Measurements from ENCODE around the gene KCNJ5. TPM values are rescaled to one million over a fixed set of nuclear protein-coding genes. Genes with fewer than 3 reads are reported as not detected.

Gene KCNJ5
- total RNA-seq, 1 experiment from 2014 or later = not detected

DNA sequence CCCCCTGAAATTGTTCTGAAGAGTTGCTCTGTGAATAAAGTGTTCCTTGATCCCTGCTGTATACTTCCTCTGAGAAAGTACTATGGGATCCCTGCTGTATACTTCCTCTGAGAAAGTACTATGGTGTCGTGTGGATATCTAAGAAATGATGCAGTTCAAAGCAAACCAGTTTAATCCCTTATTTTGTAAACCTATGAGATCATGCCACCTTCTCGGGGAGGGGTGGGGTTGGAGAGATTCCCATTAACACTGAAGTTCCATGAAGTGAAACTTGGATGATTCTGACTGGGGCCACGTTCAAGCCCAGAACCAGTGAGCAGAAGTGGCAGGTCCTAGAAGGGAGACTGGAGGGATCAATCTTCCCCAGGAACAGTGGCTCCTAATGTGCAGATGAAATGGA, 64.5 kb downstream of the KCNJ5 start:
- no peak for TF ChIP-seq CTCF (IDR thresholded peaks at IDR 0.05; ENCODE audit: insufficient read depth in 1 of 2, low read depth in 1 of 2, low read length in 1 of 2, severe bottlenecking in 1 of 2, unreplicated experiment in 1 of 2)
- Histone ChIP-seq H3K9me3 (no peaks in the 10 kb centered on the region), H3K36me3 (ENCODE audit: control insufficient read depth, insufficient read depth, low read length) (no peaks in the 10 kb centered on the region), H3K27me3 (replicated peaks; ENCODE audit: control insufficient read depth, insufficient read depth, low read length) (no peaks in the 10 kb centered on the region), H3K4me3 (ENCODE audit: low read depth, low read length) (no peak overlapping the region), H3K4me1 (no peaks in the 10 kb centered on the region)
- no peaks in the 10 kb centered on the region for H3K4me1 Mint-ChIP-seq (ENCODE audit: low read depth, unreplicated experiment)
- CTCF ChIA-PET = interaction anchor here (1.8 to 8.1 kb wide), 3 partner anchors 8 to 70 kb away, joined by 15 to 223 read pairs (median 30); no protein-coding TSS in a partner anchor
- DNase-seq = no peak
- peaks cover 17% of the 10 kb centered on the region for H3K36me3 Mint-ChIP-seq (ENCODE audit: insufficient read depth, unreplicated experiment)
- no peak overlapping the region for H3K4me3 Mint-ChIP-seq (ENCODE audit: unreplicated experiment)
- no peaks in the 10 kb centered on the region for H3K9me3 Mint-ChIP-seq (ENCODE audit: unreplicated experiment)
- H3K27me3 Mint-ChIP-seq (ENCODE audit: insufficient read depth, unreplicated experiment) = peaks cover 13% of the 10 kb centered on the region
- no peak overlapping the region for H3K27ac Mint-ChIP-seq (ENCODE audit: unreplicated experiment)
- POLR2A ChIA-PET = no interaction called here
- no TSS peak for BruUV-seq (replicated peaks)
- intact Hi-C loops (cut with micrococcal nuclease; ENCODE audit: unreplicated experiment) = loop anchor here (1.0 to 5.0 kb wide), 5 partner anchors 49 to 924 kb away; no protein-coding TSS in a partner anchor

- no peak overlapping the region for H3K27ac Mint-ChIP-seq (ENCODE audit: unreplicated experiment)
- H3K4me3 Mint-ChIP-seq (ENCODE audit: unreplicated experiment) = no peak overlapping the region
- H3K9me3 Mint-ChIP-seq (ENCODE audit: unreplicated experiment) = no peaks in the 10 kb centered on the region
- DNase-seq = peak; percentile 75 to 87
- BruUV-seq (replicated peaks) = no TSS peak
- Histone ChIP-seq H3K9me3 (no peaks in the 10 kb centered on the region), H3K27me3 (replicated peaks; ENCODE audit: control insufficient read depth, insufficient read depth, low read length) (no peaks in the 10 kb centered on the region), H3K4me1 (no peaks in the 10 kb centered on the region), H3K36me3 (ENCODE audit: control insufficient read depth, insufficient read depth, low read length) (no peaks in the 10 kb centered on the region), H3K4me3 (ENCODE audit: low read depth, low read length) (no peak overlapping the region)
- H3K36me3 Mint-ChIP-seq (ENCODE audit: insufficient read depth, unreplicated experiment) = peaks cover 17% of the 10 kb centered on the region
- CTCF ChIA-PET = interaction anchor here (0.6 to 8.1 kb wide), 23 partner anchors 9 to 799 kb away, joined by 3 to 223 read pairs (median 5); partner anchors contain the start of genes KCNJ5 and TP53AIP1
- intact Hi-C loops (cut with micrococcal nuclease; ENCODE audit: unreplicated experiment) = loop anchor here (1.0 to 5.0 kb wide), 5 partner anchors 50 to 925 kb away; no protein-coding TSS in a partner anchor
- H3K27me3 Mint-ChIP-seq (ENCODE audit: insufficient read depth, unreplicated experiment) = peaks cover 12% of the 10 kb centered on the region
- POLR2A ChIA-PET = interaction anchor here (0.8 kb wide), 1 partner anchor 72 kb away, joined by 4 read pairs; no protein-coding TSS in a partner anchor
- TF ChIP-seq CTCF (IDR thresholded peaks at IDR 0.05; ENCODE audit: insufficient read depth in 1 of 2, low read depth in 1 of 2, low read length in 1 of 2, severe bottlenecking in 1 of 2, unreplicated experiment in 1 of 2) = peak; percentile 87 to 90
- H3K4me1 Mint-ChIP-seq (ENCODE audit: low read depth, unreplicated experiment) = no peaks in the 10 kb centered on the region
Measured at GRCh38 chr11:128956401-128957201, 65.4 kb downstream of the KCNJ5 start.

- Histone ChIP-seq H3K4me1 (no peaks in the 10 kb centered on the region), H3K27me3 (replicated peaks; ENCODE audit: control insufficient read depth, insufficient read depth, low read length) (no peaks in the 10 kb centered on the region), H3K36me3 (ENCODE audit: control insufficient read depth, insufficient read depth, low read length) (no peaks in the 10 kb centered on the region), H3K9me3 (no peaks in the 10 kb centered on the region), H3K4me3 (ENCODE audit: low read depth, low read length) (no peak overlapping the region)
- Mint-ChIP-seq H3K27ac (ENCODE audit: unreplicated experiment) (no peak overlapping the region), H3K9me3 (ENCODE audit: unreplicated experiment) (no peaks in the 10 kb centered on the region), H3K27me3 (ENCODE audit: insufficient read depth, unreplicated experiment) (peaks cover 12% of the 10 kb centered on the region), H3K4me3 (ENCODE audit: unreplicated experiment) (no peak overlapping the region), H3K4me1 (ENCODE audit: low read depth, unreplicated experiment) (no peaks in the 10 kb centered on the region), H3K36me3 (ENCODE audit: insufficient read depth, unreplicated experiment) (peaks cover 17% of the 10 kb centered on the region)
- BruUV-seq (replicated peaks) = no TSS peak
- intact Hi-C loops (cut with micrococcal nuclease; ENCODE audit: unreplicated experiment) = loop anchor here (2.0 to 5.0 kb wide), 2 partner anchors 375 to 784 kb away; no protein-coding TSS in a partner anchor
- TF ChIP-seq CTCF (IDR thresholded peaks at IDR 0.05; ENCODE audit: insufficient read depth in 1 of 2, low read depth in 1 of 2, low read length in 1 of 2, severe bottlenecking in 1 of 2, unreplicated experiment in 1 of 2) = no peak
- no peak for DNase-seq
- CTCF ChIA-PET = interaction anchor here (1.2 to 8.1 kb wide), 9 partner anchors 10 to 375 kb away, joined by 3 to 223 read pairs (median 13); partner anchors contain the start of gene KCNJ5
- POLR2A ChIA-PET = no interaction called here
Measured at GRCh38 chr11:128957202-128957482, 66.0 kb downstream of the KCNJ5 start.
